ENCODE measurements around the gene CISD1.
"Not testable (repeated sequence)": the region's sequence is repeated elsewhere in the genome, so short reads cannot be mapped to it uniquely, and the experiment has no call there.

DNA sequence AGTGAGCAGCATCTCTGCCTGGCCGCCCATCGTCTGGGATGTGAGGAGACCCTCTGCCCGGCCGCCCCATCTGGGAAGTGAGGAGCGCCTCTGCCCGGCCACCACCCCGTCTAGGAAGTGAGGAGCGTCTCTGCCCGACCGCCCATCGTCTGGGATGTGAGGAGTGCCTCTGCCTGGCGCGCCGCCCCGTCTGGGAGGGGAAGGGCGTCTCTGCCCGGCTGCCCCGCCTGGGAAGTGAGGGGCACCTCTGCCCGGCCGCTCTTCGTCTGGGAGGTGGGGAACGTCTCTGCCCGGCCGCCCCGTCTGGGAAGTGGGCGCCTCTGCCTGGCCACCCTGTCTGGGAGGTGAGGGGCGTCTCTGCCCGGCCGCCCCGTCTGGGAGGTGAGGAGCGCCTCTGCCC lies 25.2 kb upstream of the CISD1 start:
- TF ChIP-seq, protein P1, sequence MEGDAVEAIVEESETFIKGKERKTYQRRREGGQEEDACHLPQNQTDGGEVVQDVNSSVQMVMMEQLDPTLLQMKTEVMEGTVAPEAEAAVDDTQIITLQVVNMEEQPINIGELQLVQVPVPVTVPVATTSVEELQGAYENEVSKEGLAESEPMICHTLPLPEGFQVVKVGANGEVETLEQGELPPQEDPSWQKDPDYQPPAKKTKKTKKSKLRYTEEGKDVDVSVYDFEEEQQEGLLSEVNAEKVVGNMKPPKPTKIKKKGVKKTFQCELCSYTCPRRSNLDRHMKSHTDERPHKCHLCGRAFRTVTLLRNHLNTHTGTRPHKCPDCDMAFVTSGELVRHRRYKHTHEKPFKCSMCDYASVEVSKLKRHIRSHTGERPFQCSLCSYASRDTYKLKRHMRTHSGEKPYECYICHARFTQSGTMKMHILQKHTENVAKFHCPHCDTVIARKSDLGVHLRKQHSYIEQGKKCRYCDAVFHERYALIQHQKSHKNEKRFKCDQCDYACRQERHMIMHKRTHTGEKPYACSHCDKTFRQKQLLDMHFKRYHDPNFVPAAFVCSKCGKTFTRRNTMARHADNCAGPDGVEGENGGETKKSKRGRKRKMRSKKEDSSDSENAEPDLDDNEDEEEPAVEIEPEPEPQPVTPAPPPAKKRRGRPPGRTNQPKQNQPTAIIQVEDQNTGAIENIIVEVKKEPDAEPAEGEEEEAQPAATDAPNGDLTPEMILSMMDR (IDR thresholded peaks at IDR 0.05): not testable (repeated sequence)
- not testable (repeated sequence) for TF ChIP-seq POLR2A (IDR thresholded peaks at IDR 0.05)

All from transverse colon (tissue), 3 donors.